ENCODE results near the gene FARS2.

Gene FARS2

DNA sequence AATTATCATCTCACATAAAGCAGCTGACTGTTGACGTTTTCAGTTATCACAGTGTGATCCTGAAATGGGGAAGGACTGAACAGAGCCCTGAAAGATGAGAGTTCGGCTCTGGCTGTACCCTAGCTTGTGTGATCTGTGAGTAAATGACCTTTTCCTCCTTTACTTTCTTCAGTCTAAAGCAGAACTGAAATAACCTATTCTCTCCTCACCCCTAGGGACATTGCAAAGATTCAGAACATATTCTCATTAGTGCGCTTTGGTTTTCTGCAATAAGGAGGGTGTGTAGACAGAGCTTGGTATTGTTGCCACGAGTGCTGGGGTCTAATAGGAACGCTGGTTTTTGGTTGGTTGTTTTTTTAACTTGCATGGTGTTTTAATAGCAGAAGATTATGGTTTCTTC is 16.7 kb downstream of the FARS2 start:
- Histone ChIP-seq H3K36me3 (ENCODE audit: control insufficient read depth, insufficient read depth, low read length) (no peaks in the 10 kb centered on the region), H3K4me3 (replicated peaks; ENCODE audit: low read depth, low read length) (no peak overlapping the region), H3K27me3 (replicated peaks; ENCODE audit: control insufficient read depth, insufficient read depth, low read length) (no peaks in the 10 kb centered on the region)
- TF ChIP-seq, protein P1, sequence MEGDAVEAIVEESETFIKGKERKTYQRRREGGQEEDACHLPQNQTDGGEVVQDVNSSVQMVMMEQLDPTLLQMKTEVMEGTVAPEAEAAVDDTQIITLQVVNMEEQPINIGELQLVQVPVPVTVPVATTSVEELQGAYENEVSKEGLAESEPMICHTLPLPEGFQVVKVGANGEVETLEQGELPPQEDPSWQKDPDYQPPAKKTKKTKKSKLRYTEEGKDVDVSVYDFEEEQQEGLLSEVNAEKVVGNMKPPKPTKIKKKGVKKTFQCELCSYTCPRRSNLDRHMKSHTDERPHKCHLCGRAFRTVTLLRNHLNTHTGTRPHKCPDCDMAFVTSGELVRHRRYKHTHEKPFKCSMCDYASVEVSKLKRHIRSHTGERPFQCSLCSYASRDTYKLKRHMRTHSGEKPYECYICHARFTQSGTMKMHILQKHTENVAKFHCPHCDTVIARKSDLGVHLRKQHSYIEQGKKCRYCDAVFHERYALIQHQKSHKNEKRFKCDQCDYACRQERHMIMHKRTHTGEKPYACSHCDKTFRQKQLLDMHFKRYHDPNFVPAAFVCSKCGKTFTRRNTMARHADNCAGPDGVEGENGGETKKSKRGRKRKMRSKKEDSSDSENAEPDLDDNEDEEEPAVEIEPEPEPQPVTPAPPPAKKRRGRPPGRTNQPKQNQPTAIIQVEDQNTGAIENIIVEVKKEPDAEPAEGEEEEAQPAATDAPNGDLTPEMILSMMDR (IDR thresholded peaks at IDR 0.05; ENCODE audit: insufficient read depth, low read length, poor library complexity, severe bottlenecking): no peak
- peak; percentile 55 for DNase-seq (ENCODE audit: extremely low read depth, insufficient read length)

- no peak for DNase-seq (ENCODE audit: extremely low read depth, insufficient read length)
- TF ChIP-seq, protein P1 (IDR thresholded peaks at IDR 0.05; ENCODE audit: insufficient read depth, low read length, poor library complexity, severe bottlenecking): no peak
- Histone ChIP-seq H3K27me3 (replicated peaks; ENCODE audit: control insufficient read depth, insufficient read depth, low read length) (no peaks in the 10 kb centered on the region), H3K4me3 (replicated peaks; ENCODE audit: low read depth, low read length) (no peak overlapping the region), H3K36me3 (ENCODE audit: control insufficient read depth, insufficient read depth, low read length) (no peaks in the 10 kb centered on the region)
Observed at GRCh38 chr6:5278565-5279120, 17.3 kb downstream of the FARS2 start.

DNA sequence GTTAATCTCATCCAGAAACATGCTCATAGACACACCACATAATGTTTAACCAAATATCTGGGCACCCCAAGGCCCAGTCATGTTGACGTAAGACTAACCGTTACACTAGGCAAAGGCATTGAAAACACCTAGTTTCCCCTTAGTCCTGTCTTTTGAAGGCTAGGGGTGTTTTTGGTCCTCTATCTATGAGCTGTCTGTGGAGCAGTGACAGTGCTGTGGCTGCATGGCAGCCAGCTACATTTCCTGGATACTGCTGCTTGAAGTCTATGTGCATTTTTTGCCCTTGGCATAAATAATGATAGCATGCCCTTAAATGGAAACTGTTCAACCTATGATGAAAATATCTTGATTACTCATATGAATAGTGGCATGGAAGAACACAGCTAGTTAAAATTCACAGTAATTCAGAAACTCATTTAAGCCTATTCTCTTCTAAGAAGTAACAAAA is 18.6 kb downstream of the FARS2 start:
- TF ChIP-seq, protein P1 (IDR thresholded peaks at IDR 0.05; ENCODE audit: insufficient read depth, low read length, poor library complexity, severe bottlenecking): no peak
- Histone ChIP-seq H3K36me3 (ENCODE audit: control insufficient read depth, insufficient read depth, low read length) (no peaks in the 10 kb centered on the region), H3K4me3 (replicated peaks; ENCODE audit: low read depth, low read length) (no peak overlapping the region), H3K27me3 (replicated peaks; ENCODE audit: control insufficient read depth, insufficient read depth, low read length) (no peaks in the 10 kb centered on the region)
- peak; percentile 67 for DNase-seq (ENCODE audit: extremely low read depth, insufficient read length)

GRCh38 chr6:5280920-5281319 is 19.6 kb downstream of the FARS2 start:
- Histone ChIP-seq H3K27me3 (replicated peaks; ENCODE audit: control insufficient read depth, insufficient read depth, low read length) (no peaks in the 10 kb centered on the region), H3K36me3 (ENCODE audit: control insufficient read depth, insufficient read depth, low read length) (no peaks in the 10 kb centered on the region), H3K4me3 (replicated peaks; ENCODE audit: low read depth, low read length) (no peak overlapping the region)
- no peak for DNase-seq (ENCODE audit: extremely low read depth, insufficient read length)
- TF ChIP-seq, protein P1 (IDR thresholded peaks at IDR 0.05; ENCODE audit: insufficient read depth, low read length, poor library complexity, severe bottlenecking): no peak

GRCh38 chr6:5282191-5282623 is 20.9 kb downstream of the FARS2 start:
- TF ChIP-seq, protein P1 (IDR thresholded peaks at IDR 0.05; ENCODE audit: insufficient read depth, low read length, poor library complexity, severe bottlenecking): no peak
- H3K27me3 ChIP-seq (replicated peaks; ENCODE audit: control insufficient read depth, insufficient read depth, low read length): no peaks in the 10 kb centered on the region
- no peaks in the 10 kb centered on the region for H3K36me3 ChIP-seq (ENCODE audit: control insufficient read depth, insufficient read depth, low read length)
- DNase-seq (ENCODE audit: extremely low read depth, insufficient read length): no peak
- no peak overlapping the region for H3K4me3 ChIP-seq (replicated peaks; ENCODE audit: low read depth, low read length)

DNA sequence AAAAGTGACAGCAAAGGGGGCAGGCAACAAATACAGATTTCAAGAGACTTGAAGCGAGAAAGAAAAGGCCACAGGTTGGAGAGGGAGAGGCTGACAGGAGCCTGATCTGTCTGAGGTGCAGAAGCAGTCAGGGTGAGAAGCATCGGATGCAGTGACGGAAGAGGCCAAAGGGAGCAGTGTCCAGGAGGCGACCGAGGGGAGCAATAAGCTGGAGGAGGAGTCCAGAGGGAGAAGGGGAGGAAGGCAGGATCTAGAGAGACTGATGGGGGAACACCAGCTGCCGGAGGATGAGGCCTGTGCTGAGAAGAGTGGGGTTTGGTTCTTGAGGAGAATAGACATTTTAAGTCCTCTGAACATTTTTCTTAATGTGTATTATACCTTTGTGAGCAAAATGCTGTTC is 23.8 kb downstream of the FARS2 start:
- Histone ChIP-seq H3K27me3 (replicated peaks; ENCODE audit: control insufficient read depth, insufficient read depth, low read length) (no peaks in the 10 kb centered on the region), H3K4me3 (replicated peaks; ENCODE audit: low read depth, low read length) (no peak overlapping the region), H3K36me3 (ENCODE audit: control insufficient read depth, insufficient read depth, low read length) (no peaks in the 10 kb centered on the region)
- TF ChIP-seq, protein P1 (IDR thresholded peaks at IDR 0.05; ENCODE audit: insufficient read depth, low read length, poor library complexity, severe bottlenecking): no peak
- no peak for DNase-seq (ENCODE audit: extremely low read depth, insufficient read length)
